Measurements from ENCODE around the gene UNCX.

GRCh38 chr7:1236831-1237701 lies 4.4 kb downstream of the UNCX start:
- TF ChIP-seq CTCF (IDR thresholded peaks at IDR 0.05) (no peak), POLR2A (IDR thresholded peaks at IDR 0.05) (no peak)
